Nucleus accumbens (tissue), 56 donors: ENCODE results near the gene ARPC5L.
"Not testable (repeated sequence)": the region's sequence is repeated elsewhere in the genome, so short reads cannot be mapped to it uniquely, and the experiment has no call there.

ENCODE experiments used
- DNase-seq, 56 donors: peaks; one replicate each; lab custom pipeline; 2025; lab: John Stamatoyannopoulos, UW

The ARPC5L gene

GRCh38 chr9:124840300-124840833, 21.6 kb upstream of the ARPC5L start:
- DNase-seq: no peak

DNA sequence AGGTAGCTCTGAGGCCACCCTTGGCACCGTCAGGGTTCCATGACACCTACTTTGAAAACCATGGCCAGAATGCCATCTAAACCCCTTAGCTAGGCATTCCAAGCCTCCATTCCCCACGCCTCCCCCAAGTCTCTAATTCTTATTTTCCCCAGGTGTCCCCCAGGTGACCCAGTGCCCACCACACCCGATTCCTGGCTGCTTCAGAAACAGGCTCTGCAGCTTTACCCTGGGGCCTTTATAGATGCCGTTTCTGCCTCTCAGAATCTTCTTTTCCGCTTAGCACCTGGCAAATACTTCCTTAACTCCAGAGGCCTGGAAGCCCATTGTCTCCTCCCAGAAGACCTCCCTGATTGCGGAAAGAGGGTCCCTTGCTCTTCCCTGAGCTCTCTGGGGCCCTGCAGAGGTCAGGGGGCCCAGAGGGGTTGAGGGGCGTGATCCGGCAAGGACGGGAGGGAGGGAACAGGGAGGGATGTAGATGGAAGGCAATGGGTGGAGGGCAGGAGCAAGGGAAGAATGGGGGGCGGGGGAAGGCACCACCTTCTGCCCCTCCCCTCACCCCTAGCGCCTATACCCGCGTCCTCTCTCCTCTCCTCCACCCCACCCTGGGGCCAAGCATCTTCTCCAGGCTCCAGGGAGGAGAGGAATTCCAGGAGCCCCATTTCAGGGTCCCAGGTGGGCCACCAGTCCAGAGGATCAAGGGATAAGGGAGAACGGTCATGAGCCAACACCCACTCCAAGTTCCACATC, 20.7 kb upstream of the ARPC5L start:
- DNase-seq: no peak

GRCh38 chr9:124843456-124844034, 18.4 kb upstream of the ARPC5L start:
- no peak for DNase-seq

DNA sequence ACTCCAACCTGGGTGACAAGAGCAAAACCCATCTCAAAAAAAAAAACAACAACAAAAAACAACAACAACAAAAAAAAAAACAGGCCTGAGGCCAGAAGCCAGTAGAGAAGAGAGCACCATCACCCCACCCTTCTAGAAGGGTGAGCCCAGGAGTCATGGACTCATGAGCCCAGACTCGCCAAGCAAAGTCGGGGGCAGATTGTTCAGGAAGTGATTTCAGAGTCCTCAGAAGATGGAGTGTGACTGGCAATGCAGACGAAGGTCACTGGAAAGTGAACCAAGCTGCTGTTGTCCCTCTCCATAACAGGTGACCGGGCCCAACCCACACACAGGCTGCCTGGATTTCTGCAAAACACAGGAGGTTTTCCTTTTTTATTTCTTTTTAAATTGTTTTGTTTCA, 17.6 kb upstream of the ARPC5L start:
- no peak for DNase-seq

GRCh38 chr9:124846467-124846866, 15.5 kb upstream of the ARPC5L start:
- not testable (repeated sequence) for DNase-seq

- DNase-seq: no peak
Measured at GRCh38 chr9:124846969-124847368, 15.0 kb upstream of the ARPC5L start.

DNA sequence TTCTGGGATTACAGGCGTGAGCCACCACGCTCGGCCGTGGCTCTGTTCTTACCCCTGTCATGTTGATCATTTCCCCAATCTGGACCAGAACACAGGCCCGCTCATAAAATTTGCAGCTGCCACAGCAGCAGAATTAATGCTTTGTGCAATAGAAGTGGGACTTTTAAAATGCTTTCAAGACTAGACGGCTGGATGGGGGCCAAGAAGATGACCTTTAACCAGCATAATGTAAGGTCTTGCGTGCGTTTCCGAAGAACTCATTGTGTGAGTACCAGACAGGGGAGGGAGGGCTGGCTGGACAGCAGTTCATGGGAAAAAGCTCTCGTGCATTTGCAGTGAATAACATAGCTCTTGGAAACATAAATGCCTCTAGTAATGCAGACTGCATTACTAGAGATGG, 12.1 kb upstream of the ARPC5L start:
- no peak for DNase-seq

DNA sequence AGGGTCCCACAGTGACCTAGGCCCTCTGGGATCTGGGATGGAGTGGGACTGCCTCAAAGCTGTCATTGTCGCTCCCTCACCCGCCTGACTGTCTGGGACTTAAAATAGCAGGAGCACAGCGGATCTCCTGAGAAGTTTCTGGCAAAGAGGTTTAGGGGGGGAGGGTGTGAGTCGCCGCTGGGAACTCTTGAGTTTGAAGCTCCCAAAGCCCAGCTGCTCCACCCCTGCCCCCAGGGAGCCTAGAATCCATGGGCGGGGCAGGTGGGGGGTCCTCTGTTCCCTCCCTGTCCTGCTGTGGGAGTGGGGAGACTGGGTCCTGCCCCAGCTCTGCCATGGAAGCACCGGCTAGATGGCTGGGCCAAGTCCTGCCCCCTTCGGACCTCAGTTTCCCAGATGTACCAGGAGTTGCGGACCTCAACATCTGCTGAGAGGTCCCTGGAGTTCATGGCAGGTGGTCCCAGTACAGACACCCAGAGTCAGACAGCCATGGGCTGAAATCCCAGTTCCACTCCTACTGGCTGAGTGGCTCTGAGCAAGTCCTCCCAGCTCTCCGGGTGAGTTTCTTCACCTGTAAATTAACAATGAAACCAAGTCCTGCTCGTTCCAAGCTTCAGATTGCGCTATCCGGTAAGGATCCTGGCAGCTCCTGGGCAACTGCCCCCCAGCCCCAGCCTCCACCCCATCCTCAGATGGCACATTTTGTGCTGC, 9.7 kb upstream of the ARPC5L start:
- DNase-seq: no peak

DNA sequence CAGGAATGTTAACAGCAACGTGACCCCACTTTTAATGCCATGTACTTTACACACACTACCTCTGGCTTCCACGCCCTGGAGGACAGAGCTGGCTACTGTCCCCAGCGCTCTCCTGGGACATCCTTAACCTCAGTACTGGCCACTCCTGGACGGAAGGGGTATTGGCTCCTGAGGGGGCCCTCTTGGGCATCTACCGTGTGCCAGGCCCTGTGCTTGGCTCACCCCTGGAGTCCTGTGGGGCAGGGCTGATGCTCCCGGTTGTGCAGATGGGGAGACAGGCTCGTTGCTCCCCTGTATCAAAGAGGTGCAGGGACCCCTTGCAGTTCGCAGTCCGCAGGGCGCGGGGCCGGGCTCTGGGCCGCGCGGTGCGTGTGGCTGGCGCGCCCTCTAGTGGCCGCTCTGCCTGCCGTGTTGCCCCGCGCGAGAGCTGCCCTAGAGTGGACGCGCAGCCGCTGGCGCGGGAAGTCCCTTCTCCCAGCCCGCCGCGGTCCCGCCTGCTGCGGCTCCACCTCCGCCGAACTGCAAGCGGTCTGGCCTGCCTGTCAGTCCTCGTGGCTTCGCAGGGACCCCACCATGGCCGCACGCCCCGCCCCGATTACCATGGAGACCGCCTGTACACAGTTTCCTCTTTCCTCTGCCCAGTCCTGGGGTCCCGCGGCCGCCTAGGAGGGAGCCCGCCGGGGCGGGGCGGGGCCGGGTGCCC, 8.9 kb upstream of the ARPC5L start, which contains the start of gene WDR38:
Gene WDR38, plus strand, starts transcription at position 632 of the 703 bp plus-strand sequence. CDS start 72 bp downstream, outside the sequence.
- peak in 47 of 56 donors; percentile 20 to 81 (median 52) for DNase-seq

- DNase-seq: peak in 3 of 56 donors; percentile 50 to 62 (median 56)
Measured at GRCh38 chr9:124853605-124854143, 8.3 kb upstream of the ARPC5L start.

DNA sequence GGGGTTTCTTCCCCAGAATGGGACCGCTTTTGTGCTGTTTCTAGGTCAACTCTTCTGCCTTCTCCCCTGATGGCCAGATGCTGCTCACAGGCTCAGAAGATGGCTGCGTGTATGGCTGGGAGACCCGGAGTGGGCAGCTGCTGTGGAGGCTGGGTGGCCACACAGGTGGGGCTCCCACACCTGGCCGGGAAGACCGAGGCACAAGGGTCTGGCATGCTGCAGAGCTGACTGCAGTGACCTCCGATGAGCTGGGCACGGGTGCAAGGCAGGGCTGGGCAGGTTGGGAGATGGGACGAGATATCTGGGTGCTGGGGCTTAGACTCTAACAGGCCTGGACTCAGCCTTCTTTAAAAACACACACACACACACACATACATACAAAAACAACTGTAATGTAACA, 7.8 kb upstream of the ARPC5L start:
- DNase-seq: no peak

DNA sequence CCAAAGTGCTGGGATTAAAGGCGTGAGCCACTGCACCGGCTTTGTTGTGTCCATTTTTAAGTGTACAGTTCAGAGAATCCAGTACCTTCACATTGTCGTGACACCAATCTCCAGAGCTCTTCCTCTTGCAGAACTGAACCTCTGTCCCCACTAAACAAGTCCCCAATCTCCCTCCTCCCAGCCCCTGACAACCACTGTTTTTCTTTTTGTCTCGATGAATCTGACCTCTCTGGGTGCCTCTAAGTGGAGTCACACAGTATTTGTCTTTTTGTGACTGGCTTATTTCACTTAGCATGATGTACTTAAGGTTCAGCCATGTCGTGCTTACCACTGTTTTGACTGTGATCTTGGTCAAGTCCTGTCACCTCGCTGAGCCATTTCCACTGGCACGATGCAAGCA, 7.1 kb upstream of the ARPC5L start:
- no peak for DNase-seq

- DNase-seq: no peak
Measured at GRCh38 chr9:124855566-124855943, 6.4 kb upstream of the ARPC5L start.

DNA sequence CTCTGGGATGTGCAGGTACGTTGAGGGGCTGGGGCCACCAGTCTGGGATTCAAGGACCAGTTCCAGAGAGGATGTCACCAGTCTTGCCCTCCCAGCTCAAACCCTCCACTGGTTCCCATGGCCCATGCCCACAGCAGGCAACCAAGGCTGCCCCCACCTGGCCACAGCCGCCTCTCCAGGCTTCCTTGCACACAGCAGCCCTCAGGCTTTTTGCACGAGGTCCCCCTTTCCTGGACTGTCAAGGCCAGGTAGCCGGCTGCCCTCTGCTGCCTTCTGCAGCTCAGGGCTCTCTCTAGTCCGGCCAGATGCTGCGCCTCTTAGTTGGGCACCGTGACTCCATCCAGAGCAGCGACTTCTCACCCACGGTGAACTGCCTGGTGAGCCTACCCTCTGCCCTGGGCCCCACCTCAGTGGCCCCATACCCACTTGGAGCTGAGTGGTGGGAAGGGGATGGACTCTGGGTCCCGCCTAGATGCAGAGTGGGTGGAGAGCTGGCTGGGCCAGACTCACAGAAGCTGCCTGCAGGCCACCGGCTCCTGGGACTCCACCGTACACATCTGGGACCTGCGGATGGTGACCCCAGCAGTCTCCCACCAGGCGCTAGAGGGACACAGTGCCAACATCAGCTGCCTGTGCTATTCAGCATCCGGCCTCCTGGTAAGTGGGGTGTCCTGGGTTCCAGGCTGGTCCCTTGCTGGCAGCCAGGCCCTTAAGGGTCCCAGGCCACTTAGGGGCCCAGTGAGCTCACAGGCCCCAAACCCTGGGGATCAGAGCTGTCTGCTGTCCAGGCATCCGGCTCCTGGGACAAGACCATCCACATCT, 5.8 kb upstream of the ARPC5L start:
- DNase-seq: peak in 2 of 56 donors; percentile 12 to 13

DNA sequence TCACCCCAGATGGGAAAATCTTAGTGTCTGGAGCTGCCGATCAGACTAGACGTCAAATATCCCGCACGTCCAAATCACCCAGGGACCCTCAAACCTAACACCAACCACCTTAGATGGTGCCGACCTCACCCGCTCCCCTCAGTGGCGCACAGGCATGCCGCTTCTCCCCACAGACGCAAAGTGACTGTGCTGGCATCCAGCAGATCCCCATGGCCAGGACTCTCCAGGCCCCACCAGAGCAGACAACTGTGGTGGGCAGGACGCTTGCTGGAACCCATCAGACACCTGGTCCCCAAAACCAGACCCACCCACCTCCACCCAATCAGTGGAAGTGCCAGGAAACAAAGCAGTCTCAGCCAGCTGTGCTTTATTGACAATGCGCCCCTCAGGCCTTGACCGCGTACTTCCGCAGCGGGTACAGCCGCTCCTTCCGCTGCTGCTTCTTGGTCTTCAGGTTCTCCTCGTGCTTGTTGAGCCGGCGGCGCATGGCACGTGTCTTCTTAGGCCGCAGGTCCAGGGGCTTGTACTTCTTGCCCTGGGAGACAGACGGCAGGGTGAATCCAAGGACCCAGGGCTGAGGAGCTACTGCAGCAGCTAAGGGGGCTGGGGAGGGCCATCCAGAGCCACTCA, 4.3 kb upstream of the ARPC5L start:
- DNase-seq: no peak

DNA sequence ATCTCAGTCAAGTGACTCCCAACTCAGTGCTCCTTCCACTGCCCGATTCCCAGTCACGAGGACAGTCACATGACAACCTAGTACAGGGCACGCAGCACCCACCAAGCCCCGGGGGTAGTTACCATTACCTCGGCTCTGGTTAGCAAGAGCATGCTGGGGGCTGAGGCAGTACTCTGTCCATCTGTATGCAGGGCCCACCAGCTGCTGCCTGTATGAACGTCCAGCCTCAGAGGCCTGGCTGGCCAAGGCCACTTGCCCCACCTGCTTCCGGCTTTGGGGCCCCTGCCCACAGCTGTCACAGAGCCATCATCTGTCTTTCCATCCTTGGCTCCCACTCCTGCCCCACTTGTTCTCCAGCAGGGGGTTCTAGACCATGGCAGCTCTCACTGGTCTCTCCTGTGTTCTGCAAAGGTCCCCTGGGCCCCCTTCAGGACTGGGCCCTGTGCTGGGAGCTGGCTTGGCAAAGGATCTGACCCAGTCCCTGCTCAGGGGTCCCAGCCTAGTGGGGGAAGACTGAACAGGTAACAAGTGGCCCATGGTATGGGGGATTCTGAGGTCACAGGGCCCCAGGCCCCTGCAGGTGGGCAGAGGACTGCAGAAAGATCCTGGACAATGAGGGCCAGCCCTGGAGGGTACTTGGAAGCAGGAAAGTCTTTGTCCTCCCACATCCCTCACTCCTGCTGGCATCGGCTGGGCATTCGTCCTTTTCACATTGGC, 3.4 kb upstream of the ARPC5L start:
- no peak for DNase-seq

DNA sequence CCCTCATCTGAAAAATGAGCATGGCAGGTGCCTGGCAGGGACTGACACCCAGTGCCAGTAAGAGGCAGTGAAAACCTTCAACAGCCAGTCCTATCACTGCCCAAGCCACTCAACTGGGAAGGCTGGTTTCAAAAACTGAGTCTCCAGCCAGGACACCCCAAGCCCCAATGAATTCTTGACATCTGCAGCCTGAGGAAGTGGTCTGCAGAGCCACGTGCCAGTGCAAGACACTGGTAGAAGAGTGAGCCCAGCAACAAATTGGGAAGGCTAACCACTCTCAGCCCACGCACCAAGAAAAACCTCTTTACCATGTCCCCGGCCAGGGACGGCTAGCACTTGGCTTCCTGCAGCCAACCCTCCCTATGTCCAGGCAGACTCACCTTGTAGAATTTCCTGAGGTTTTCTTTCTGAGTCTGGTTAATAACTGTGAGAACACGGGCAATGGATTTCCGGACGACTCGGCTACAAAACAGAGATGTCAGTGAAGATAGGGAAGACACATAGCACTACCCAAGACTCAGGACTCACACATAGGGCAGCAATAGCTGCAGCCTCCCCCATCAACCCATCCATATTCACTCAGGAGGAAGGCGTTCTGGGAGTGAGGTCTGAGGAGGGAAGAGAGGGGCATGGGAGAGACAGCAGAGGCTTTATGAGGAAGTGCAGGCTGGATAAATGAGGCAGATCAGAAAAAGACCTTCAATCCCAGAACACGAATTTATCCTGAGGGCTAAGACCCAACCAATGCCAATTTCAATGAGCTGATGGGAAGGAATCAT, 1.9 kb upstream of the ARPC5L start:
- no peak for DNase-seq
